Parathyroid adenoma (tissue), 2 donors: ENCODE measurements around the gene ARHGAP20.

Experiments
- H2AFZ ChIP-seq: fragments of 300-600 bp; sonication (generic); one replicate; pipeline ENCODE4 v1.7.0; 2017; ENCODE audit warnings: antibody characterized with exemption, mild to moderate bottlenecking
- H3K27ac ChIP-seq: fragments of 300-600 bp; sonication (generic); one replicate; pipeline ENCODE4 v1.7.0; 2017
- H3K27me3 ChIP-seq: fragments of 300-600 bp; sonication (generic); one replicate; pipeline ENCODE4 v1.7.0; 2017; ENCODE audit warnings: low read length; ENCODE audit not compliant: control insufficient read depth, insufficient read depth
- H3K36me3 ChIP-seq: fragments of 300-600 bp; sonication (generic); one replicate; pipeline ENCODE4 v1.7.0; 2017; ENCODE audit warnings: low read length; ENCODE audit not compliant: control insufficient read depth, insufficient read depth
- H3K4me1 ChIP-seq: fragments of 300-600 bp; sonication (generic); one replicate; pipeline ENCODE4 v1.7.0; 2017; ENCODE audit warnings: control low read depth
- H3K4me2 ChIP-seq: fragments of 300-600 bp; sonication (generic); one replicate; pipeline ENCODE4 v1.7.0; 2017; ENCODE audit warnings: low read length
- H3K4me3 ChIP-seq: fragments of 300-600 bp; sonication (generic); one replicate; pipeline ENCODE4 v1.7.0; 2017; ENCODE audit warnings: low read depth, low read length
- H3K79me2 ChIP-seq: fragments of 300-600 bp; sonication (generic); one replicate; pipeline ENCODE4 v1.7.0; 2017; ENCODE audit warnings: control low read depth
- H3K9ac ChIP-seq: fragments of 300-600 bp; sonication (generic); one replicate; pipeline ENCODE4 v1.7.0; 2017; ENCODE audit warnings: mild to moderate bottlenecking
- H3K9me3 ChIP-seq: fragments of 300-600 bp; sonication (generic); one replicate; pipeline ENCODE4 v1.7.0; 2017; ENCODE audit warnings: low read length; ENCODE audit not compliant: control insufficient read depth
- TF ChIP-seq, protein P1 (sequence below): fragments of 300-600 bp; sonication (generic); IDR thresholded peaks from one replicate; pipeline ENCODE4 v1.7.0; 2017; ENCODE audit warnings: antibody characterized with exemption, mild to moderate bottlenecking
- donor health status: primary hyperparathyroidism.

ARHGAP20 gene

DNA sequence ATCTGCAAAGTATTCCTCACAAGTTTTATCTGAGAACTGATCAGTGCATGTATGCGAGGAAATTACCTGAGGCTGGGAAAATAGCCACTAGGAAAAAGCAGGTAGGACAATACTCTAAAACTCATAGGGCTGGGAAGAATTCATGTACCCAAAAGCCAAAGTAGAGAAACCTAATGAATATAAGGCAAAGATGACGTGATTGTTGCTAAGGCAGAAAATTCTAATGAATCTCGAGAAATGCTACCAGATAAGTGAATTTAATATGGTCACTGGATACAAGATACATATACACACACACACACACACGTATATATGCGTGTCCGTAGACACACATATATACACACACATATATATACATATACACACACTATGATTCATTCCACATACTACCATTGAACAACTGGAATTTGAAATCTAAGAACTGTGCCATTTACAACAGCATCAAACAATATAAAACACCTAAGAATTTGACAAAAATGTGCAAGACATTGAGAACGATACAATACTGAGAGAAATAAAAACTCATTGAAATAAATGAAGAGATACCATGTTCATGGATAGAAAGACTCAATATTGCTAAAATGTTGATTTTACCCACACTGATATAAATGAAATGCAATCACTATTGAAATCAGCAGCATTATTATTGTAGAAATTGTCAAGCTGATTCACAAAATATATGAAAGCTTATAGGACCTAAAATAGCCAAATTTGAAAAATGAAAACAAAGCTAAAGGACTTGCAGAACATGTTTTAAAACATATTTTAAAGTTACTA, 46.4 kb downstream of the ARHGAP20 start:
- TF ChIP-seq, protein P1, sequence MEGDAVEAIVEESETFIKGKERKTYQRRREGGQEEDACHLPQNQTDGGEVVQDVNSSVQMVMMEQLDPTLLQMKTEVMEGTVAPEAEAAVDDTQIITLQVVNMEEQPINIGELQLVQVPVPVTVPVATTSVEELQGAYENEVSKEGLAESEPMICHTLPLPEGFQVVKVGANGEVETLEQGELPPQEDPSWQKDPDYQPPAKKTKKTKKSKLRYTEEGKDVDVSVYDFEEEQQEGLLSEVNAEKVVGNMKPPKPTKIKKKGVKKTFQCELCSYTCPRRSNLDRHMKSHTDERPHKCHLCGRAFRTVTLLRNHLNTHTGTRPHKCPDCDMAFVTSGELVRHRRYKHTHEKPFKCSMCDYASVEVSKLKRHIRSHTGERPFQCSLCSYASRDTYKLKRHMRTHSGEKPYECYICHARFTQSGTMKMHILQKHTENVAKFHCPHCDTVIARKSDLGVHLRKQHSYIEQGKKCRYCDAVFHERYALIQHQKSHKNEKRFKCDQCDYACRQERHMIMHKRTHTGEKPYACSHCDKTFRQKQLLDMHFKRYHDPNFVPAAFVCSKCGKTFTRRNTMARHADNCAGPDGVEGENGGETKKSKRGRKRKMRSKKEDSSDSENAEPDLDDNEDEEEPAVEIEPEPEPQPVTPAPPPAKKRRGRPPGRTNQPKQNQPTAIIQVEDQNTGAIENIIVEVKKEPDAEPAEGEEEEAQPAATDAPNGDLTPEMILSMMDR: no peak
- Histone ChIP-seq H3K9ac (no peak overlapping the region), H3K4me1 (no peaks in the 10 kb centered on the region), H3K79me2 (no peaks in the 10 kb centered on the region), H2AFZ (no peak overlapping the region), H3K27ac (no peak overlapping the region), H3K4me3 (no peak overlapping the region), H3K36me3 (no peaks in the 10 kb centered on the region), H3K27me3 (no peaks in the 10 kb centered on the region), H3K9me3 (no peaks in the 10 kb centered on the region), H3K4me2 (no peak overlapping the region)

DNA sequence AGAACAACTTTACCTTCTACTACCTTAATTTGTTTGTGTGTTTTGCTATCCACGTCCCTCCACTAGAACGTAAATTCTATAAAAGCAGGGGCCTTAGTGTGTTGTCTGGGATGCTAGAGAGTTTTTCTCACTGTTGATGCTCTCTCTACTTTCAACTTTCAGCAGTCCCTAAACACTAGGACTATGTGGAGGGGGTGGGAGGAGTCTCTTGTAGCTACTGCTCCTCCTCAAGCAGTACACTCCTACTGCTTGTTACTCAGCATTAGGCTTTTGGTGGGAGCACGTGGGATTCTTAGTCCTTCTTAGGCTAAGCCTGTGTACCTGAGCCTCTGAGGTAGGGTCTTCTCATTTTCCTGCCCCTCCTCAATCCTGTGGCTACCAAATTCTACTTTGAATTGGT, 56.3 kb downstream of the ARHGAP20 start:
- Histone ChIP-seq H3K27me3 (no peaks in the 10 kb centered on the region), H3K79me2 (no peaks in the 10 kb centered on the region), H3K36me3 (no peaks in the 10 kb centered on the region), H3K9ac (no peak overlapping the region), H3K4me1 (no peaks in the 10 kb centered on the region), H3K4me2 (no peak overlapping the region), H3K4me3 (no peak overlapping the region), H3K9me3 (no peaks in the 10 kb centered on the region), H2AFZ (no peak overlapping the region), H3K27ac (no peak overlapping the region)
- TF ChIP-seq, protein P1: no peak

DNA sequence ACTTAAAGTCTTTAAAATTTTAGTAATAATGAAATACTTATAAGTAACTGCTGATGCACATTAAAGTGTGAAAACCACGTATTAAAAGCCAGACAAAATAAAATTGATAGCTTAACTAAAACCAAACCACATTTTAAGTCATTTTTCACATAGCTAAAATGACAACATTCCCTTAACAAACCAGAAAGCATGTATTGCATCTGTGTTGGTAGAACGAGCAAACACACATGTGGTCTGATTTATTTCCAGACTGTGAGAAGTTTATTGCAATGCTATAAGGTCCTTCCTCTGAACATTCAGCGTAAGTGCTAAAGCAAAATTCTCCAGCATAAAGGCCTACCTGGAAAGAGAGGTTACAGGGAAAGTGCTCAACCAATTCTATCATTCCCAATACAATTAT, 57.8 kb downstream of the ARHGAP20 start:
- H3K36me3 ChIP-seq: no peaks in the 10 kb centered on the region
- no peaks in the 10 kb centered on the region for H3K79me2 ChIP-seq
- H3K4me1 ChIP-seq: no peaks in the 10 kb centered on the region
- H3K9me3 ChIP-seq: no peaks in the 10 kb centered on the region
- H3K4me3 ChIP-seq: no peak overlapping the region
- no peak overlapping the region for H3K9ac ChIP-seq
- H2AFZ ChIP-seq: no peak overlapping the region
- H3K4me2 ChIP-seq: no peak overlapping the region
- H3K27ac ChIP-seq: no peak overlapping the region
- H3K27me3 ChIP-seq: no peaks in the 10 kb centered on the region
- TF ChIP-seq, protein P1: no peak

DNA sequence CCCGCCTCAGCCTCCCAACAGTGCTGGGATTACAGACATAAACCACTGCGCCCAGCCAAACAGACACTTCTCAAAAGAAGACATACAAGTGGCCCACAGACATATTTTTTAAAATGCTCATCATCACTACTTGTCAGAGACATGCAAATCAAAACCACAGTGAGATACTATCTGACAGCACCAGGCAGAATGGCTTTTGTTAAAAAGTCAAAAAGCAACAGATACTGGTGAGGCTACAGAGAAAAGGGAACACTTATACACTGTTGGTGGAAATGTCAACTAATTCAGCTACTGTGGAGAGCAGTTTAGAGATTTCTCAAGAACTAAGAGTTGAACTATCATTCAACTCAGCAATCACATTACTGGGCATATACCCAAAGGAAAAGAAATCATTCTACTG, 67.0 kb downstream of the ARHGAP20 start:
- Histone ChIP-seq H3K9ac (no peak overlapping the region), H3K4me2 (no peak overlapping the region), H3K27me3 (no peaks in the 10 kb centered on the region), H3K36me3 (no peaks in the 10 kb centered on the region), H3K27ac (no peak overlapping the region), H3K9me3 (no peaks in the 10 kb centered on the region), H3K4me1 (no peaks in the 10 kb centered on the region), H2AFZ (no peak overlapping the region), H3K4me3 (no peak overlapping the region), H3K79me2 (no peaks in the 10 kb centered on the region)
- TF ChIP-seq, protein P1: no peak

DNA sequence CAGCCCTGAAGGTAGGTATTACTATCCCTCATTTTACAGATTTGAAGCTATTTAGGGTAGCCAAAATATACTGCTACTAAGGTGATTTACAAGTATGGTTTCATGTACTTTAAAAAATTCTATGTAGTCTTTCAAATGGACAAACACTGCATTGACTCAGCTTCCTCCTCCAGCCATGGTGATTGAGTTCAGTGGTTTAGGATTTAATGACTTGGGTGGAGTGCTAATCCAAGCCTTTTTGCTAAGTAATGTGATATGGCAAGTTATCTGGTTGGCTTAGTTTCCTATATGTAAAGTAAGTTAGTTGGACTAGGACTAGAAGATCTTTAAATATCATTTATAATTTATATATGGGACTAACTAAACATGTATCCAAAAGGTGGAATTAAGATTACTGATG, 77.9 kb downstream of the ARHGAP20 start:
- H3K79me2 ChIP-seq: no peaks in the 10 kb centered on the region
- no peak overlapping the region for H3K4me2 ChIP-seq

More for the DNA sequence above, 77.9 kb downstream of the ARHGAP20 start:
- Histone ChIP-seq H2AFZ (no peak overlapping the region), H3K27ac (no peak overlapping the region), H3K36me3 (no peaks in the 10 kb centered on the region), H3K27me3 (no peaks in the 10 kb centered on the region), H3K9ac (no peak overlapping the region), H3K4me1 (no peaks in the 10 kb centered on the region), H3K4me3 (no peak overlapping the region), H3K9me3 (no peaks in the 10 kb centered on the region)
- TF ChIP-seq, protein P1: no peak
